SK-N-SH treated with all-trans-retinoic acid at 6 μM for 48 hours (cell line): ENCODE measurements around the gene SERGEF.

ENCODE experiments used
- ATAC-seq: fragments of 200-7000 bp; cut with Tn5 transposase; 3 replicates; pipeline ENCODE4 v1.9.1; 2020; ENCODE audit warnings: mild to moderate bottlenecking, moderate library complexity
- ARNTL ChIP-seq: fragments of 450-650 bp; formaldehyde crosslinking; IDR thresholded peaks from 2 replicates; pipeline ENCODE4 v1.5.0; 2020; ENCODE audit warnings: low read depth, mild to moderate bottlenecking, moderate library complexity, borderline replicate concordance
- BACH2 ChIP-seq: fragments of 250-450 bp; sonication (Bioruptor Pico); IDR thresholded peaks from 2 replicates; pipeline ENCODE4 v1.9.0; 2021; ENCODE audit warnings: mild to moderate bottlenecking, borderline replicate concordance
- CSDC2 ChIP-seq: fragments of 250-450 bp; sonication (Bioruptor Pico); IDR thresholded peaks from 2 replicates; pipeline ENCODE4 v1.5.0; 2020; ENCODE audit warnings: mild to moderate bottlenecking, moderate library complexity
- ESRRG ChIP-seq: fragments of 250-450 bp; sonication (Bioruptor Pico); IDR thresholded peaks from 2 replicates; pipeline ENCODE4 v1.6.1; 2021; ENCODE audit warnings: mild to moderate bottlenecking
- GLIS3 ChIP-seq: fragments of 250-450 bp; sonication (Bioruptor Pico); IDR thresholded peaks from 2 replicates; pipeline ENCODE4 v1.5.0; 2020; ENCODE audit warnings: mild to moderate bottlenecking, moderate library complexity
- ISL1 ChIP-seq: fragments of 250-450 bp; sonication (Bioruptor Pico); IDR thresholded peaks from 2 replicates; pipeline ENCODE4 v2.1.2; 2022; ENCODE audit warnings: mild to moderate bottlenecking, moderate library complexity
- OSR1 ChIP-seq: fragments of 250-450 bp; sonication (Bioruptor Pico); IDR thresholded peaks from 2 replicates; pipeline ENCODE4 v1.8.0; 2022; ENCODE audit warnings: moderate library complexity, mild to moderate bottlenecking, inconsistent platforms
- PPARA ChIP-seq: fragments of 250-450 bp; sonication (Bioruptor Pico); IDR thresholded peaks from 2 replicates; pipeline ENCODE4 v1.5.0; 2020; ENCODE audit warnings: mild to moderate bottlenecking, borderline replicate concordance
- RARB ChIP-seq: fragments of 250-450 bp; sonication (Bioruptor Pico); IDR thresholded peaks from 2 replicates; pipeline ENCODE4 v1.8.0; 2021; ENCODE audit warnings: mild to moderate bottlenecking, moderate library complexity
- SNAI2 ChIP-seq: fragments of 250-450 bp; sonication (Bioruptor Pico); IDR thresholded peaks from 2 replicates; pipeline ENCODE4 v1.5.0; 2020; ENCODE audit warnings: mild to moderate bottlenecking, moderate library complexity
- TCF4 ChIP-seq: fragments of 250-450 bp; sonication (Bioruptor Pico); IDR thresholded peaks from 2 replicates; pipeline ENCODE4 v1.8.0; 2021; ENCODE audit warnings: mild to moderate bottlenecking, moderate library complexity, borderline replicate concordance
- ZC3H10 ChIP-seq: fragments of 250-450 bp; sonication (Bioruptor Pico); IDR thresholded peaks from 2 replicates; pipeline ENCODE4 v1.5.1; 2021; ENCODE audit warnings: mild to moderate bottlenecking, moderate library complexity
- ZFP3 ChIP-seq: fragments of 250-450 bp; sonication (Bioruptor Pico); IDR thresholded peaks from 2 replicates; pipeline ENCODE4 v1.5.0; 2020; ENCODE audit warnings: mild to moderate bottlenecking, moderate library complexity
- ZFP30 ChIP-seq: fragments of 450-650 bp; formaldehyde crosslinking; IDR thresholded peaks from 2 replicates; pipeline ENCODE4 v1.5.0; 2022; ENCODE audit warnings: mild to moderate bottlenecking, moderate library complexity
- ZNF565 ChIP-seq: fragments of 450-650 bp; formaldehyde crosslinking; conservative IDR thresholded peaks from 2 replicates; pipeline ENCODE4 v1.5.0; 2020; ENCODE audit warnings: low read depth, mild to moderate bottlenecking, moderate library complexity
- ZNF70 ChIP-seq: fragments of 450-650 bp; formaldehyde crosslinking; IDR thresholded peaks from 2 replicates; pipeline ENCODE4 v1.5.0; 2020; ENCODE audit warnings: mild to moderate bottlenecking, moderate library complexity
- ZNF8 ChIP-seq: fragments of 450-650 bp; formaldehyde crosslinking; IDR thresholded peaks from 2 replicates; pipeline ENCODE4 v1.5.0; 2020; ENCODE audit warnings: mild to moderate bottlenecking, moderate library complexity
- TF ChIP-seq, protein P1 (sequence below): fragments of 250-450 bp; sonication (Bioruptor Pico); IDR thresholded peaks from 2 replicates; pipeline ENCODE4 v1.8.0; 2021; ENCODE audit warnings: low read depth, mild to moderate bottlenecking, moderate library complexity, borderline replicate concordance
- TF ChIP-seq, protein P2 (sequence below): fragments of 250-450 bp; sonication (Bioruptor Pico); IDR thresholded peaks from 2 replicates; pipeline ENCODE4 v1.5.1; 2020; ENCODE audit warnings: low read depth, mild to moderate bottlenecking, moderate library complexity
- TF ChIP-seq, protein P3 (sequence below): fragments of 250-450 bp; sonication (Bioruptor Pico); IDR thresholded peaks from 2 replicates; pipeline ENCODE4 v1.8.0; 2020; ENCODE audit warnings: mild to moderate bottlenecking, moderate library complexity, borderline replicate concordance
- TF ChIP-seq, protein P4 (sequence below): fragments of 250-450 bp; sonication (Bioruptor Pico); IDR thresholded peaks from 2 replicates; pipeline ENCODE4 v1.5.0; 2020; ENCODE audit warnings: mild to moderate bottlenecking, moderate library complexity

The SERGEF gene

DNA sequence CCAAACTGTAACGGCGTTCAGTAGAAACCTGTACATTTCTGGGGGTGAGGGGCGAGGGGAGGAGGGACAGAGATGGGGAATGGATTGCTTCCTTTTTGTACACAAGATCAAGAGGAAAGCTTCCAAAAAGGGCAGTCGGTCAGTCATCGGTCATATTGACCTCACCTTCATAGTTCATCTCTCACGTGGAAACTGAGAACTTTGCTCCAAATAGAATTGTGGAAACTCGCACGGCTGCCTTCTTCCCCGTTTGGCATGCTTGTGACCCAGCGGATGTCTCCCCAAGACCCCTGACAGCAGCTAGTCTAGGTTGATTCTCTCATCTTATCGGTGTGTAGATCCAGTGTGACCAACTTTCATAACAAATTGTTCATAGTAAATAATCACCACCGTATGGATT lies 230.7 kb downstream of the SERGEF start (continued):
- TF ChIP-seq, protein P1, sequence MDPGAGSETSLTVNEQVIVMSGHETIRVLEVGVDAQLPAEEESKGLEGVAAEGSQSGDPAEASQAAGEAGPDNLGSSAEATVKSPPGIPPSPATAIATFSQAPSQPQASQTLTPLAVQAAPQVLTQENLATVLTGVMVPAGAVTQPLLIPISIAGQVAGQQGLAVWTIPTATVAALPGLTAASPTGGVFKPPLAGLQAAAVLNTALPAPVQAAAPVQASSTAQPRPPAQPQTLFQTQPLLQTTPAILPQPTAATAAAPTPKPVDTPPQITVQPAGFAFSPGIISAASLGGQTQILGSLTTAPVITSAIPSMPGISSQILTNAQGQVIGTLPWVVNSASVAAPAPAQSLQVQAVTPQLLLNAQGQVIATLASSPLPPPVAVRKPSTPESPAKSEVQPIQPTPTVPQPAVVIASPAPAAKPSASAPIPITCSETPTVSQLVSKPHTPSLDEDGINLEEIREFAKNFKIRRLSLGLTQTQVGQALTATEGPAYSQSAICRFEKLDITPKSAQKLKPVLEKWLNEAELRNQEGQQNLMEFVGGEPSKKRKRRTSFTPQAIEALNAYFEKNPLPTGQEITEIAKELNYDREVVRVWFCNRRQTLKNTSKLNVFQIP, result no peak
- no peak for TF ChIP-seq ZC3H10 (CRISPR knock-in tag)
- TF ChIP-seq TCF4, result no peak
- TF ChIP-seq, protein P2, sequence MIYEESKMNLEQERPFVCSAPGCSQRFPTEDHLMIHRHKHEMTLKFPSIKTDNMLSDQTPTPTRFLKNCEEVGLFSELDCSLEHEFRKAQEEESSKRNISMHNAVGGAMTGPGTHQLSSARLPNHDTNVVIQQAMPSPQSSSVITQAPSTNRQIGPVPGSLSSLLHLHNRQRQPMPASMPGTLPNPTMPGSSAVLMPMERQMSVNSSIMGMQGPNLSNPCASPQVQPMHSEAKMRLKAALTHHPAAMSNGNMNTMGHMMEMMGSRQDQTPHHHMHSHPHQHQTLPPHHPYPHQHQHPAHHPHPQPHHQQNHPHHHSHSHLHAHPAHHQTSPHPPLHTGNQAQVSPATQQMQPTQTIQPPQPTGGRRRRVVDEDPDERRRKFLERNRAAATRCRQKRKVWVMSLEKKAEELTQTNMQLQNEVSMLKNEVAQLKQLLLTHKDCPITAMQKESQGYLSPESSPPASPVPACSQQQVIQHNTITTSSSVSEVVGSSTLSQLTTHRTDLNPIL (CRISPR knock-in tag), result no peak
- no peak for TF ChIP-seq SNAI2 (CRISPR knock-in tag)

- no peak for ATAC-seq
- no peak for TF ChIP-seq ZC3H10 (CRISPR knock-in tag)
- TF ChIP-seq ZFP3 (CRISPR knock-in tag), result no peak
- TF ChIP-seq ZNF70 (CRISPR knock-in tag), result no peak
- TF ChIP-seq SNAI2 (CRISPR knock-in tag), result no peak
- TF ChIP-seq ESRRG, result no peak
- TF ChIP-seq, all 23 proteins: peak for 0
Observed at GRCh38 chr11:17781626-17782025, 231.2 kb downstream of the SERGEF start.

DNA sequence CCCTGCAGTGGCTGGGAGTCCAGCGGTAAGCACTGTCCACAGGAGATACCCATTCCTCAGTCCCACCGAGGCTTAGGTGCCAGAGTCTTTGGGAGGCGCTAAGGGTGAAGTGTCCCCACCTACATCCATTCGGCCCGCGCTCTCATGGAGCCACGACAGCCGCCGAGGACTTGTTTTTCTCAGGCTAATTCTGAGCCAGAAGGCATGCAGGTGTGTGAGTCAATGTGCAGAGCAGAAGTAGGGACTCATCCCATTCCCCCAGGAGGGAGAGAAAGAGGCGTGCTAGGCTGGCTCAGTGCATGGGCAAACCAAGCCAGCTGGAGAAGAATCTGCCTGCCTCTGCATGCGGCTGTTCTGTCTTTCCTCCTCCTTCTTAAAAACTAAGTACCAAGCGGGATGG lies 231.6 kb downstream of the SERGEF start:
- TF ChIP-seq OSR1 (no peak), ZC3H10 (CRISPR knock-in tag) (no peak), PPARA (CRISPR knock-in tag) (no peak), ZNF70 (CRISPR knock-in tag) (no peak), GLIS3 (CRISPR knock-in tag) (no peak), BACH2 (CRISPR knock-in tag) (no peak), ZFP3 (CRISPR knock-in tag) (no peak), TCF4 (no peak), ZFP30 (CRISPR knock-in tag) (no peak), RARB (CRISPR knock-in tag) (no peak), ZNF565 (CRISPR knock-in tag) (no peak)
- TF ChIP-seq, protein P2 (CRISPR knock-in tag), result no peak
- TF ChIP-seq, protein P1, result no peak
- TF ChIP-seq, protein P3, sequence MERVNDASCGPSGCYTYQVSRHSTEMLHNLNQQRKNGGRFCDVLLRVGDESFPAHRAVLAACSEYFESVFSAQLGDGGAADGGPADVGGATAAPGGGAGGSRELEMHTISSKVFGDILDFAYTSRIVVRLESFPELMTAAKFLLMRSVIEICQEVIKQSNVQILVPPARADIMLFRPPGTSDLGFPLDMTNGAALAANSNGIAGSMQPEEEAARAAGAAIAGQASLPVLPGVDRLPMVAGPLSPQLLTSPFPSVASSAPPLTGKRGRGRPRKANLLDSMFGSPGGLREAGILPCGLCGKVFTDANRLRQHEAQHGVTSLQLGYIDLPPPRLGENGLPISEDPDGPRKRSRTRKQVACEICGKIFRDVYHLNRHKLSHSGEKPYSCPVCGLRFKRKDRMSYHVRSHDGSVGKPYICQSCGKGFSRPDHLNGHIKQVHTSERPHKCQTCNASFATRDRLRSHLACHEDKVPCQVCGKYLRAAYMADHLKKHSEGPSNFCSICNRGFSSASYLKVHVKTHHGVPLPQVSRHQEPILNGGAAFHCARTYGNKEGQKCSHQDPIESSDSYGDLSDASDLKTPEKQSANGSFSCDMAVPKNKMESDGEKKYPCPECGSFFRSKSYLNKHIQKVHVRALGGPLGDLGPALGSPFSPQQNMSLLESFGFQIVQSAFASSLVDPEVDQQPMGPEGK (CRISPR knock-in tag), result no peak
- TF ChIP-seq, protein P4, sequence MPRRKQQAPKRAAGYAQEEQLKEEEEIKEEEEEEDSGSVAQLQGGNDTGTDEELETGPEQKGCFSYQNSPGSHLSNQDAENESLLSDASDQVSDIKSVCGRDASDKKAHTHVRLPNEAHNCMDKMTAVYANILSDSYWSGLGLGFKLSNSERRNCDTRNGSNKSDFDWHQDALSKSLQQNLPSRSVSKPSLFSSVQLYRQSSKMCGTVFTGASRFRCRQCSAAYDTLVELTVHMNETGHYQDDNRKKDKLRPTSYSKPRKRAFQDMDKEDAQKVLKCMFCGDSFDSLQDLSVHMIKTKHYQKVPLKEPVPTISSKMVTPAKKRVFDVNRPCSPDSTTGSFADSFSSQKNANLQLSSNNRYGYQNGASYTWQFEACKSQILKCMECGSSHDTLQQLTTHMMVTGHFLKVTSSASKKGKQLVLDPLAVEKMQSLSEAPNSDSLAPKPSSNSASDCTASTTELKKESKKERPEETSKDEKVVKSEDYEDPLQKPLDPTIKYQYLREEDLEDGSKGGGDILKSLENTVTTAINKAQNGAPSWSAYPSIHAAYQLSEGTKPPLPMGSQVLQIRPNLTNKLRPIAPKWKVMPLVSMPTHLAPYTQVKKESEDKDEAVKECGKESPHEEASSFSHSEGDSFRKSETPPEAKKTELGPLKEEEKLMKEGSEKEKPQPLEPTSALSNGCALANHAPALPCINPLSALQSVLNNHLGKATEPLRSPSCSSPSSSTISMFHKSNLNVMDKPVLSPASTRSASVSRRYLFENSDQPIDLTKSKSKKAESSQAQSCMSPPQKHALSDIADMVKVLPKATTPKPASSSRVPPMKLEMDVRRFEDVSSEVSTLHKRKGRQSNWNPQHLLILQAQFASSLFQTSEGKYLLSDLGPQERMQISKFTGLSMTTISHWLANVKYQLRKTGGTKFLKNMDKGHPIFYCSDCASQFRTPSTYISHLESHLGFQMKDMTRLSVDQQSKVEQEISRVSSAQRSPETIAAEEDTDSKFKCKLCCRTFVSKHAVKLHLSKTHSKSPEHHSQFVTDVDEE (CRISPR knock-in tag), result no peak
- ATAC-seq, result no peak

GRCh38 chr11:17780668-17781067 lies 232.2 kb downstream of the SERGEF start:
- ATAC-seq, result no peak
- TF ChIP-seq CSDC2 (CRISPR knock-in tag) (no peak), ARNTL (CRISPR knock-in tag) (no peak), ZNF8 (CRISPR knock-in tag) (no peak), ZFP3 (CRISPR knock-in tag) (no peak), ZC3H10 (CRISPR knock-in tag) (no peak), ZFP30 (CRISPR knock-in tag) (no peak), OSR1 (no peak), SNAI2 (CRISPR knock-in tag) (no peak), ISL1 (no peak)
- TF ChIP-seq, protein P3 (CRISPR knock-in tag), result no peak
- TF ChIP-seq, protein P4 (CRISPR knock-in tag), result no peak
